Measurements from ENCODE around the gene MTHFD2.

The MTHFD2 gene

DNA sequence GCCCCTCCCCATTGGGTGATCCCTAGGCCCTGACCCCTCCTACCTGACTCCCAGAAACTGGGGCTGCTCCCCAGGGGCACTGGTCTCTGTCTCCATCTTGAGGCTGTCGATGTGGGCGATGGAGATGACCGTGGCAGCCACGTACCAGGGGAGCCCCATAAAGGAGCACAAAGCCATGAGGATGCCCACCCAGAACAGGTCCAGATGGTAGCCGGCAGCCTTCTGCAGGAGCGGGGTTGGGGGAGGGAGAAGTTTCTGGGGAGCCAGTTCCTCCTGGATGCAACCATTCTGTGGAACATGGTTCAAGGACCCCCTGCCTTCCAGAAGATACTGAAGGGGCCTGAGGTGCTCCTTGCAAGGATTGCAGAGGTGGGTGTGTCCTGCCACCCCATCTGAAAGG is 34.0 kb downstream of the MTHFD2 start (continued):
- TF ChIP-seq, protein P1, sequence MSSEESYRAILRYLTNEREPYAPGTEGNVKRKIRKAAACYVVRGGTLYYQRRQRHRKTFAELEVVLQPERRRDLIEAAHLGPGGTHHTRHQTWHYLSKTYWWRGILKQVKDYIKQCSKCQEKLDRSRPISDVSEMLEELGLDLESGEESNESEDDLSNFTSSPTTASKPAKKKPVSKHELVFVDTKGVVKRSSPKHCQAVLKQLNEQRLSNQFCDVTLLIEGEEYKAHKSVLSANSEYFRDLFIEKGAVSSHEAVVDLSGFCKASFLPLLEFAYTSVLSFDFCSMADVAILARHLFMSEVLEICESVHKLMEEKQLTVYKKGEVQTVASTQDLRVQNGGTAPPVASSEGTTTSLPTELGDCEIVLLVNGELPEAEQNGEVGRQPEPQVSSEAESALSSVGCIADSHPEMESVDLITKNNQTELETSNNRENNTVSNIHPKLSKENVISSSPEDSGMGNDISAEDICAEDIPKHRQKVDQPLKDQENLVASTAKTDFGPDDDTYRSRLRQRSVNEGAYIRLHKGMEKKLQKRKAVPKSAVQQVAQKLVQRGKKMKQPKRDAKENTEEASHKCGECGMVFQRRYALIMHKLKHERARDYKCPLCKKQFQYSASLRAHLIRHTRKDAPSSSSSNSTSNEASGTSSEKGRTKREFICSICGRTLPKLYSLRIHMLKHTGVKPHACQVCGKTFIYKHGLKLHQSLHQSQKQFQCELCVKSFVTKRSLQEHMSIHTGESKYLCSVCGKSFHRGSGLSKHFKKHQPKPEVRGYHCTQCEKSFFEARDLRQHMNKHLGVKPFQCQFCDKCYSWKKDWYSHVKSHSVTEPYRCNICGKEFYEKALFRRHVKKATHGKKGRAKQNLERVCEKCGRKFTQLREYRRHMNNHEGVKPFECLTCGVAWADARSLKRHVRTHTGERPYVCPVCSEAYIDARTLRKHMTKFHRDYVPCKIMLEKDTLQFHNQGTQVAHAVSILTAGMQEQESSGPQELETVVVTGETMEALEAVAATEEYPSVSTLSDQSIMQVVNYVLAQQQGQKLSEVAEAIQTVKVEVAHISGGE (tag by site-specific recombination; conservative IDR thresholded peaks at IDR 0.05; ENCODE audit: low read depth) = no peak
- no peak for TF ChIP-seq YY2 (tag by site-specific recombination; IDR thresholded peaks at IDR 0.05)
- TF ChIP-seq ZNF792 (tag by site-specific recombination; IDR thresholded peaks at IDR 0.05) = no peak
- TF ChIP-seq, protein P2, sequence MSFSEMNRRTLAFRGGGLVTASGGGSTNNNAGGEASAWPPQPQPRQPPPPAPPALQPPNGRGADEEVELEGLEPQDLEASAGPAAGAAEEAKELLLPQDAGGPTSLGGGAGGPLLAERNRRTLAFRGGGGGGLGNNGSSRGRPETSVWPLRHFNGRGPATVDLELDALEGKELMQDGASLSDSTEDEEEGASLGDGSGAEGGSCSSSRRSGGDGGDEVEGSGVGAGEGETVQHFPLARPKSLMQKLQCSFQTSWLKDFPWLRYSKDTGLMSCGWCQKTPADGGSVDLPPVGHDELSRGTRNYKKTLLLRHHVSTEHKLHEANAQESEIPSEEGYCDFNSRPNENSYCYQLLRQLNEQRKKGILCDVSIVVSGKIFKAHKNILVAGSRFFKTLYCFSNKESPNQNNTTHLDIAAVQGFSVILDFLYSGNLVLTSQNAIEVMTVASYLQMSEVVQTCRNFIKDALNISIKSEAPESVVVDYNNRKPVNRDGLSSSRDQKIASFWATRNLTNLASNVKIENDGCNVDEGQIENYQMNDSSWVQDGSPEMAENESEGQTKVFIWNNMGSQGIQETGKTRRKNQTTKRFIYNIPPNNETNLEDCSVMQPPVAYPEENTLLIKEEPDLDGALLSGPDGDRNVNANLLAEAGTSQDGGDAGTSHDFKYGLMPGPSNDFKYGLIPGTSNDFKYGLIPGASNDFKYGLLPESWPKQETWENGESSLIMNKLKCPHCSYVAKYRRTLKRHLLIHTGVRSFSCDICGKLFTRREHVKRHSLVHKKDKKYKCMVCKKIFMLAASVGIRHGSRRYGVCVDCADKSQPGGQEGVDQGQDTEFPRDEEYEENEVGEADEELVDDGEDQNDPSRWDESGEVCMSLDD (tag by site-specific recombination; IDR thresholded peaks at IDR 0.05) = no peak
- TF ChIP-seq ZNF311 (tag by site-specific recombination; IDR thresholded peaks at IDR 0.05; ENCODE audit: borderline replicate concordance) = no peak
- TF ChIP-seq ZBTB1 (tag by site-specific recombination; IDR thresholded peaks at IDR 0.05) = no peak
- no peak for TF ChIP-seq PRDM1 (tag by site-specific recombination; IDR thresholded peaks at IDR 0.05)

DNA sequence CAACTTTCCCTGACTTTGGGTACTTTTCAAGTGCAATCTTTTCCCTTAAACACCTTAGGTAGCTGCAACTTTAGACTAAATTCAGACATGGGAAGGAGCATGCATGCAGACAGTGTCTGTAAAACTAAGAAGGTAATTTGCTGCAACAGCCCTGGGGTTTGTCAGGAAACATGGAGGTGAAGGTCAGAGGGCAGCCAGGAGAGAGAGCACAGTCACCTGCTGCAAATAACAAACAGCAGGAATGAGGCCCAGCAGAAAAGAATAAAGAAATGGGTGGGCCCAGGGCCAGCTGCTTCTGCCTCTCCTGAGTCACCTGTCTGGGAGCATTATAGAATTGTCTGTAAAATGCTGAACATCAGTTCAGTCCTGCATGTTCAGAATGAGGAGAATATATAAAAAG is 35.2 kb downstream of the MTHFD2 start:
- H3K4me3 ChIP-seq (ENCODE audit: low read depth, low read length) = no peak overlapping the region
- H3K4me1 ChIP-seq (ENCODE audit: control insufficient read depth, insufficient read depth, low read length) = no peaks in the 10 kb centered on the region
- H3K36me3 ChIP-seq (ENCODE audit: control insufficient read depth in 2 of 2, insufficient read depth in 1 of 2, low read length in 2 of 2) = no peaks in the 10 kb centered on the region
- CTCF ChIA-PET = interaction anchor here (0.6 kb wide), 2 partner anchors 14 to 958 kb away, joined by 3 to 4 read pairs; no protein-coding TSS in a partner anchor
- no peak overlapping the region for H3K27ac ChIP-seq (ENCODE audit: extremely low read depth, low read depth, low read length)
- H3K9me3 ChIP-seq (ENCODE audit: control insufficient read depth, insufficient read depth, low read depth, low read length) = no peaks in the 10 kb centered on the region
- POLR2A ChIA-PET = no interaction called here
- TF ChIP-seq ZNF324 (tag by site-specific recombination; IDR thresholded peaks at IDR 0.05) (no peak), ZNF112 (tag by site-specific recombination; IDR thresholded peaks at IDR 0.05) (no peak), ZNF548 (tag by site-specific recombination; IDR thresholded peaks at IDR 0.05) (no peak), SP2 (tag by site-specific recombination; IDR thresholded peaks at IDR 0.05) (no peak), ZNF114 (tag by site-specific recombination; IDR thresholded peaks at IDR 0.05) (no peak), KLF8 (tag by site-specific recombination; IDR thresholded peaks at IDR 0.05) (no peak), ZNF19 (tag by site-specific recombination; IDR thresholded peaks at IDR 0.05; ENCODE audit: low read depth) (no peak)
- TF ChIP-seq, protein P3, sequence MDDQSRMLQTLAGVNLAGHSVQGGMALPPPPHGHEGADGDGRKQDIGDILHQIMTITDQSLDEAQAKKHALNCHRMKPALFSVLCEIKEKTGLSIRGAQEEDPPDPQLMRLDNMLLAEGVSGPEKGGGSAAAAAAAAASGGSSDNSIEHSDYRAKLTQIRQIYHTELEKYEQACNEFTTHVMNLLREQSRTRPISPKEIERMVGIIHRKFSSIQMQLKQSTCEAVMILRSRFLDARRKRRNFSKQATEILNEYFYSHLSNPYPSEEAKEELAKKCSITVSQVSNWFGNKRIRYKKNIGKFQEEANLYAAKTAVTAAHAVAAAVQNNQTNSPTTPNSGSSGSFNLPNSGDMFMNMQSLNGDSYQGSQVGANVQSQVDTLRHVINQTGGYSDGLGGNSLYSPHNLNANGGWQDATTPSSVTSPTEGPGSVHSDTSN (CRISPR knock-in tag; IDR thresholded peaks at IDR 0.05) = no peak
- TF ChIP-seq, protein P4, sequence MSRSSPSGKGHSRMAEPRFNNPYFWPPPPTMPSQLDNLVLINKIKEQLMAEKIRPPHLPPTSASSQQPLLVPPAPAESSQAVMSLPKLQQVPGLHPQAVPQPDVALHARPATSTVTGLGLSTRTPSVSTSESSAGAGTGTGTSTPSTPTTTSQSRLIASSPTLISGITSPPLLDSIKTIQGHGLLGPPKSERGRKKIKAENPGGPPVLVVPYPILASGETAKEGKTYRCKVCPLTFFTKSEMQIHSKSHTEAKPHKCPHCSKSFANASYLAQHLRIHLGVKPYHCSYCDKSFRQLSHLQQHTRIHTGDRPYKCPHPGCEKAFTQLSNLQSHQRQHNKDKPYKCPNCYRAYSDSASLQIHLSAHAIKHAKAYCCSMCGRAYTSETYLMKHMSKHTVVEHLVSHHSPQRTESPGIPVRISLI (tag by site-specific recombination; IDR thresholded peaks at IDR 0.05) = no peak
- TF ChIP-seq, protein P5, sequence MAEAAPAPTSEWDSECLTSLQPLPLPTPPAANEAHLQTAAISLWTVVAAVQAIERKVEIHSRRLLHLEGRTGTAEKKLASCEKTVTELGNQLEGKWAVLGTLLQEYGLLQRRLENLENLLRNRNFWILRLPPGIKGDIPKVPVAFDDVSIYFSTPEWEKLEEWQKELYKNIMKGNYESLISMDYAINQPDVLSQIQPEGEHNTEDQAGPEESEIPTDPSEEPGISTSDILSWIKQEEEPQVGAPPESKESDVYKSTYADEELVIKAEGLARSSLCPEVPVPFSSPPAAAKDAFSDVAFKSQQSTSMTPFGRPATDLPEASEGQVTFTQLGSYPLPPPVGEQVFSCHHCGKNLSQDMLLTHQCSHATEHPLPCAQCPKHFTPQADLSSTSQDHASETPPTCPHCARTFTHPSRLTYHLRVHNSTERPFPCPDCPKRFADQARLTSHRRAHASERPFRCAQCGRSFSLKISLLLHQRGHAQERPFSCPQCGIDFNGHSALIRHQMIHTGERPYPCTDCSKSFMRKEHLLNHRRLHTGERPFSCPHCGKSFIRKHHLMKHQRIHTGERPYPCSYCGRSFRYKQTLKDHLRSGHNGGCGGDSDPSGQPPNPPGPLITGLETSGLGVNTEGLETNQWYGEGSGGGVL (tag by site-specific recombination; IDR thresholded peaks at IDR 0.05) = no peak
- TF ChIP-seq, protein P6, sequence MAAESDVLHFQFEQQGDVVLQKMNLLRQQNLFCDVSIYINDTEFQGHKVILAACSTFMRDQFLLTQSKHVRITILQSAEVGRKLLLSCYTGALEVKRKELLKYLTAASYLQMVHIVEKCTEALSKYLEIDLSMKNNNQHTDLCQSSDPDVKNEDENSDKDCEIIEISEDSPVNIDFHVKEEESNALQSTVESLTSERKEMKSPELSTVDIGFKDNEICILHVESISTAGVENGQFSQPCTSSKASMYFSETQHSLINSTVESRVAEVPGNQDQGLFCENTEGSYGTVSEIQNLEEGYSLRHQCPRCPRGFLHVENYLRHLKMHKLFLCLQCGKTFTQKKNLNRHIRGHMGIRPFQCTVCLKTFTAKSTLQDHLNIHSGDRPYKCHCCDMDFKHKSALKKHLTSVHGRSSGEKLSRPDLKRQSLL (tag by site-specific recombination; IDR thresholded peaks at IDR 0.05) = no peak
- TF ChIP-seq, protein P7, sequence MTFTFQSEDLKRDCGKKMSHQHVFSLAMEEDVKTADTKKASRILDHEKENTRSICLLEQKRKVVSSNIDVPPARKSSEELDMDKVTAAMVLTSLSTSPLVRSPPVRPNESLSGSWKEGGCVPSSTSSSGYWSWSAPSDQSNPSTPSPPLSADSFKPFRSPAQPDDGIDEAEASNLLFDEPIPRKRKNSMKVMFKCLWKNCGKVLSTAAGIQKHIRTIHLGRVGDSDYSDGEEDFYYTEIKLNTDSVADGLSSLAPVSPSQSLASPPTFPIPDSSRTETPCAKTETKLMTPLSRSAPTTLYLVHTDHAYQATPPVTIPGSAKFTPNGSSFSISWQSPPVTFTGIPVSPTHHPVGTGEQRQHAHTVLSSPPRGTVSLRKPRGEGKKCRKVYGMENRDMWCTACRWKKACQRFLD (tag by site-specific recombination; IDR thresholded peaks at IDR 0.05) = no peak
- TF ChIP-seq, protein P8, sequence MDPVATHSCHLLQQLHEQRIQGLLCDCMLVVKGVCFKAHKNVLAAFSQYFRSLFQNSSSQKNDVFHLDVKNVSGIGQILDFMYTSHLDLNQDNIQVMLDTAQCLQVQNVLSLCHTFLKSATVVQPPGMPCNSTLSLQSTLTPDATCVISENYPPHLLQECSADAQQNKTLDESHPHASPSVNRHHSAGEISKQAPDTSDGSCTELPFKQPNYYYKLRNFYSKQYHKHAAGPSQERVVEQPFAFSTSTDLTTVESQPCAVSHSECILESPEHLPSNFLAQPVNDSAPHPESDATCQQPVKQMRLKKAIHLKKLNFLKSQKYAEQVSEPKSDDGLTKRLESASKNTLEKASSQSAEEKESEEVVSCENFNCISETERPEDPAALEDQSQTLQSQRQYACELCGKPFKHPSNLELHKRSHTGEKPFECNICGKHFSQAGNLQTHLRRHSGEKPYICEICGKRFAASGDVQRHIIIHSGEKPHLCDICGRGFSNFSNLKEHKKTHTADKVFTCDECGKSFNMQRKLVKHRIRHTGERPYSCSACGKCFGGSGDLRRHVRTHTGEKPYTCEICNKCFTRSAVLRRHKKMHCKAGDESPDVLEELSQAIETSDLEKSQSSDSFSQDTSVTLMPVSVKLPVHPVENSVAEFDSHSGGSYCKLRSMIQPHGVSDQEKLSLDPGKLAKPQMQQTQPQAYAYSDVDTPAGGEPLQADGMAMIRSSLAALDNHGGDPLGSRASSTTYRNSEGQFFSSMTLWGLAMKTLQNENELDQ (tag by site-specific recombination; IDR thresholded peaks at IDR 0.05; ENCODE audit: low read depth) = no peak

Measured in HEK293 (cell line).